Esophagus muscularis mucosa (tissue), 4 donors: ENCODE measurements around the gene SLC25A23.

ENCODE experiments used
- EP300 ChIP-seq: sonication (generic); formaldehyde crosslinking; IDR thresholded peaks from one replicate; pipeline ENCODE4 v1.6.1; 2017; ENCODE audit warnings: antibody characterized with exemption
- POLR2AphosphoS5 ChIP-seq, 2 donors: sonication (generic); formaldehyde crosslinking; IDR thresholded peaks; one replicate each; pipeline ENCODE4 v1.6.1; 2017; ENCODE audit warnings: antibody characterized with exemption in 2 of 2
- TF ChIP-seq, protein P1 (sequence below), 3 experiments: fragments of 200-600 bp in 2 of 3; fragments of 450-650 bp in 1 of 3; sonication (generic) in 2 of 3; IDR thresholded peaks; one replicate each; pipeline ENCODE4 v1.5.1; 2017 to 2019; ENCODE audit warnings: antibody characterized with exemption in 3 of 3, mild to moderate bottlenecking in 2 of 3, moderate library complexity in 1 of 3

DNA sequence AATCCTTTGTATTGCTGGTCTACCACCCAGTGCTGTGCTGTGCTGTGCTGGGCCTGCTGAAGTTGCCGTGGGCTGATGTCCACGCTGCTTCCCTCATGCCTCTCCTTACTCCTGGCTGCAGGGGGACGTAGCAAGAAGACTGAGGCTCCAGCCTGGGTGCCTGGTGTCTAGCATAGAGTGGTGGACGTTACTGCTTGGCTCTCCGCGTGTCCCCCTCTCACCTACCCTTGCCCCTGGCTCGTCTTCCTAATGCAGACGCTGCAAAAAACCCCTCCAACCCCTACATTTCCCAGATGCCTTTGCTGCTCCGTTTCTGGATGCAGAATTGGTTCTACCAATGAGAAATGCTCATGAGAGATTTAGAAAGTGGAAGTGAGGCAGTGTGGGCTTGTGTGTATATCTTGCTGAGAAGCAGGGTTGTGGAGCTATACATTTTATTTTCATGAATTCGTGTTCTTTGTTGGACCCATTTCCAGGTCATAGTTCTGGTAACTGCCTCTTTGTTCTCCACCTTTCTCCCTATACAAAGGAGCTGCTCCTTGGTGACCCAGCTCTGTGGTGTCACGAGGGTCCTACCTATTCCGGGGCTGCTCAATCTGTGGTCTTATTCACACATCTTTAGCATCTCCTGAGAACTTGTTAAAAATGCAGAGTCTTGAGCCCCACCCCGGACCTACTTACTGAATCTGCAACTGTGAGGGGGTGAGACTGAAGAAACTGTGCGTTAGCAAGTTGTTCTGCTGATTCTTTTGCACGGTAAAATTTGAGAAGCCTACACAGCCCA, 29.9 kb upstream of the SLC25A23 start:
- TF ChIP-seq, protein P1, sequence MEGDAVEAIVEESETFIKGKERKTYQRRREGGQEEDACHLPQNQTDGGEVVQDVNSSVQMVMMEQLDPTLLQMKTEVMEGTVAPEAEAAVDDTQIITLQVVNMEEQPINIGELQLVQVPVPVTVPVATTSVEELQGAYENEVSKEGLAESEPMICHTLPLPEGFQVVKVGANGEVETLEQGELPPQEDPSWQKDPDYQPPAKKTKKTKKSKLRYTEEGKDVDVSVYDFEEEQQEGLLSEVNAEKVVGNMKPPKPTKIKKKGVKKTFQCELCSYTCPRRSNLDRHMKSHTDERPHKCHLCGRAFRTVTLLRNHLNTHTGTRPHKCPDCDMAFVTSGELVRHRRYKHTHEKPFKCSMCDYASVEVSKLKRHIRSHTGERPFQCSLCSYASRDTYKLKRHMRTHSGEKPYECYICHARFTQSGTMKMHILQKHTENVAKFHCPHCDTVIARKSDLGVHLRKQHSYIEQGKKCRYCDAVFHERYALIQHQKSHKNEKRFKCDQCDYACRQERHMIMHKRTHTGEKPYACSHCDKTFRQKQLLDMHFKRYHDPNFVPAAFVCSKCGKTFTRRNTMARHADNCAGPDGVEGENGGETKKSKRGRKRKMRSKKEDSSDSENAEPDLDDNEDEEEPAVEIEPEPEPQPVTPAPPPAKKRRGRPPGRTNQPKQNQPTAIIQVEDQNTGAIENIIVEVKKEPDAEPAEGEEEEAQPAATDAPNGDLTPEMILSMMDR (IDR thresholded peaks at IDR 0.05): no peak
- no peak for TF ChIP-seq EP300
- TF ChIP-seq POLR2AphosphoS5 (IDR thresholded peaks at IDR 0.05): no peak
